GM19372 (cell line): ENCODE results near the gene C17orf107.
"Not testable (repeated sequence)": the region's sequence is repeated elsewhere in the genome, so short reads cannot be mapped to it uniquely, and the experiment has no call there.

Source experiments
- ATAC-seq: cut with Tn5 transposase; IDR thresholded peaks from one replicate; pipeline ENCODE4 v1.9.1; 2021; ENCODE audit warnings: mild to moderate bottlenecking, low read depth, moderate library complexity; ENCODE audit not compliant: unreplicated experiment

C17orf107 gene

DNA sequence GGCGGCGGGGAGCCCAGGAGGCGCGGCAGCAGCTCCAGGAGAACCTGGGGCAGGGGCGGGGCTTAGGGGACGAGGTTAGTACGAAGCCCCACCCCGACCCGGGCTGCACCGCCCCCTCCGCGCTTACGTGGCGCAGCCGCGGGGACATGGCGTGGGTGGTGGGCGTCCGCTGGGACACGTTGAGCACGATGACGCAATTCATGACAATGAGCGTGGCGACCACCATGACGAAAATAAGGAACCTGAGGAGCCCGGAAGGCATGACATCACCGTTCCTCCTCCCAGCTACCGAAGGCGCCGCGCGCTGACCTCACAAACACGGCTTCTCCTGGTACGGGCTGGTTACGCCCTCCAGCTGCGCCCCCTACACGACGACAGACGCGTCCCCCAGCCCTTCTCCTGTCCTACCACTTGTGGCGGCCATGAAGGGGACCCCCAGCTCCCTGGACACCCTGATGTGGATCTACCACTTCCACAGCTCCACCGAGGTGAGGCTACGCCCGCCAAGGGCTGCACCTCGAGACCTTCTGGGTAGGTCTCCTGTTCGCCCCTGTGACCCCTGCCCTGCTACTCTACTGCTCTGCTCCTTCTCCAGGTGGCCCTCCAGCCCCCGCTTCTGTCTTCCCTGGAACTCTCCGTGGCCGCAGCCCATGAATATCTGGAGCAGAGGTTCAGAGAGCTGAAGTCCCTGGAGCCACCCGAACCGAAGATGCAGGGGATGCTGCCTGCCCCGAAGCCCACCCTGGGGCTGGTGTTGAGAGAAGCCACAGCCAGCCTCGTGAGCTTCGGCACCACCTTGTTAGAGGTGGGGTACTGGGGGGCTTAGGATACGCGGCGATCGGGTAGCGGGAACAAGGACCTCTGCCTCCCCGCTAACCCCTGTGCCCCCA lies at the start of gene C17orf107:
Gene C17orf107, plus strand, starts transcription at position 196 of the 890 bp plus-strand sequence. Its CDS starts 227 bp downstream, at position 423.
- peak; percentile 56 for ATAC-seq

DNA sequence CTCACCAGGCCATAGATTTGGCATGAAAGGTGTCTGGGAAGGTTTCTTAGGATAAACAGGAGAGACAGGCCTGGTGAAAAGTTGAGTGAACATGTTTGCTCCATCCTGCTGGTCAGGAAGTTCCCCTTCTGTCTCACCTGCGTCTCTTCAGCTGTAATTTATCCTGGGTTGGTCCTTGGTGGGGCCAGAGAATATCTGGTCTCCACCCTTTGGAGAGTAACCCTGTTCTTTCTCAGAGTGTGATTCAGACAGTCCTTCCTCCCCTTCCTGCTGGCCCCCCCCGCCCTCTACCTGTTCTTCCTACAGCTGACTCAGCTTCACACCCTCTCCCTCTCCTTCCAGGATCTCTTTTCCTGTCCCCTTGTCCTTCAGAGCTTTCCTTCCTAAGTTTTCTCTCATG lies 49.1 kb upstream of the C17orf107 start:
- ATAC-seq, result no peak

DNA sequence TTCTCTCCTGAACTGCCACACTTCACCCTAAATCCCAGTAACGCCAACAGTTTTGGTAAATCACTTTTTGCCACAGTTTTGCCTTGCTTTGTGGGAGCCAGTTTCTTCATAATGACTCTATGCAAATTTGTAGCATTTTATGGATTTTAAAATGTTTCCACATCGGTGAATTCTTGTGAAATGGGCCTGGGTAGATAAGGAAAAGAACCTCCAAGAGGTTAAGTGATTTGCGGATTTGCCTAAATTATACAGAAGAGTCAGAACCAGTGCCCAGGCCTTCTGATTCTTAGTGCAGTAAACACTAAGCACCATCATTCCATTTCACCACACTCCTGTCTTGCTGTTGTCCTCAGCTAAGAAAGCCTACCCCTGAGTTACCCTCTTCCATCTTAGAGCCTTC lies 48.3 kb upstream of the C17orf107 start:
- ATAC-seq, result no peak

DNA sequence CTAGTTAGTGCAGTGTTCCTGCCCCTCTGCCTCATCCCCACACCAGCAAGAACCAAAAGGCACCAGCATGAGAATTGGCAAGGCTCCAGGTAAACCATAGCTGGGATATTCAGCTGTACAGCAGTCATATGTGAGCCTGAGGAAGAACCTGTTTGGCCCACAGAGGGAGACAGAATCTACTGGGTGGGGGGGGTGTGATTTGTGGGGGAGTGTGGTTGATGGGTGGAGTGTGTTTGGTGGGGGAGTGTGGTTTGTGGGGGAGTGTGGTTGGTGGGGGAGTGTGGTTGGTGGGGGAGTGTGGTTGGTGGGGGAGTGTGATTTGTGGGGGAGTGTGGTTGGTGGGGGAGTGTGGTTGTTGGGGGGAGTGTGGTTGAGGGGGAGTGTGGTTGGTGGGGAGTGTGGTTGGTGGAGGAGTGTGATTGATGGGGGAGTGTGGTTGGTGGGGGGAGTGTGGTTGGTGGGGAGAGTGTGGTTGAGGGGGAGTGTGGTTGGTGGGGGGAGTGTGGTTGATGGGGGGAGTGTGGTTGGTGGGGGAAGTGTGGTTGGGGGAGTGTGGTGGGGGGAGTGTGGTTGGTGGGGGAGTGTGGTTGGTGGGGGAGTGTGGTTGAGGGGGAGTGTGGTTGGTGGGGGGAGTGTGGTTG lies 46.6 kb upstream of the C17orf107 start:
- ATAC-seq, result no peak

DNA sequence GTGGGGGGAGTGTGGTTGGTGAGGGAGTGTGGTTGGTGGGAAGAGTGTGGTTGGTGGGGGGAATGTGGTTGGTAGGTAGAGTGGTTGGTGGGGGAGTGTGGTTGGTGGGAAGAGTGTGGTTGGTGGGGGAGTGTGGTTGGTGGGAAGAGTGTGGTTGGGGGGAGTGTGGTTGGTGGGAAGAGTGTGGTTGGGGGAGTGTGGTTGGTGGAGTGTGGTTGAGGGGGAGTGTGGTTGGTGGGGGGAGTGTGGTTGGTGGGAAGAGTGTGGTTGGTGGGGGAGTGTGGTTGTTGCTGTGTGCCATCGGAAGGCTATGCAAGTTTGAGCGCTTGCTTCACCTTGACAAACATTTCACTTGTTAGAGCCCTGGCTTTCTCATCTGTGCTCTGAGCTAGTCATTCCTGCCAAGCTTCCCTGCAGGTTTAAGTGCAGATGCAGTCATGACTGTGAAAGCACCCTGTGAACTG lies 46.1 kb upstream of the C17orf107 start:
- no peak for ATAC-seq

DNA sequence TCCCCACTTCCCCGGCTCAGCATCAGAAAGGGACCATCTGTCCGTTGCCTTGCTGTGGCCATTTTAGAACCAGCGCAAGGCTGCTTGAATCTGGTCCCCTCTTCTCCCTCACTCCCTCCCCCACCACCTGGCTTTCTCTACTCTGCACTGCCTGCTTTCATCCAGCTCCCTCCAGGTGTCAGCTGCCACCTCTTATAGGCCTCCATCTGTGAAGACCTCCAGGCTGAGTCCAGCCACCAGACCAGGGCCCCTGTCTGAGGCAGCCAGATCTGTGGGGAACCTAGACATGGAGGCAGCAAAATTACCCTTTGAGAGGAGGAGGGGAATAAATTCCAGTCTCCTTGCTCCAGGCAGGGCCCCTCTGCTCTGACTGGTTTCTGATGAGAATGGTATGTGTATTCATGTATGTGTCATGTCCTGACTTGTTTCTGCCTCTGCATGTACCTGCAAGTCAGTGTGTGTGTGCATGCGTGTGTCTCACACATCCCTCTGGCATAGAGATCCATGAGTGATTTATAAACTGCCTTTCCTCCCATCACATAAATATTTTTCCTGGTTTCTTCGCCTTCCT lies 45.1 kb upstream of the C17orf107 start:
- ATAC-seq, result no peak

DNA sequence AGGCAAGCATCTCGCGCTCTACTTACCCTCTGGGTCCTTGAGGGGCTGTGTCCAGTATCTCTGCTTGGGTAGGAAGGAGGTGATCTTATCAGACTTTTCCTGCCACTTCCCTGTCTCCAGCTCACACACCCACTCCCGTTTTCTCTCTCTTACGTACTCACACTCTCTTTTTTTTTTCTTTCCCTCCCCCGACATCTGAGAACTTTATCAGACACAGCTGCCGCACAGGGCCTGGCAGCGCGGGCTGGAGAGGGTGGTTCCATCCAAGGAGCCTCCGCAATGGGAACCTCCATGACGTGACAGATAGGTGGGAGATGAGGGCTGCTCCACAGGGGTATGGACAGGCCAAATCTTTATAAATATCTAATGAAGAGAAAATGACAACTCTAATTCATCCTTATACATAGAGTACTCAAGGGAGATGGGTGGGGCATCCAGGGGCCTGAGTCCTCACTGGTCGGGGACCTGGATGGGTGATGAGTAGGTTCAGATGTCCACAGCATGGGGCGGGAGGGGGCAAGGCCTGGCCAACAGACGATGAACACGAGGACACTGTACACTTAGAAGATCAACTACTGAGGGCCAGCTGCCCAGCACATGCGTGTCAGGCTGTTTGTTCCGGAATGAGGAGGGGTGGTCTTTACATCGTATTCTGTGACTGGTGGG lies 42.9 kb upstream of the C17orf107 start:
- no peak for ATAC-seq

DNA sequence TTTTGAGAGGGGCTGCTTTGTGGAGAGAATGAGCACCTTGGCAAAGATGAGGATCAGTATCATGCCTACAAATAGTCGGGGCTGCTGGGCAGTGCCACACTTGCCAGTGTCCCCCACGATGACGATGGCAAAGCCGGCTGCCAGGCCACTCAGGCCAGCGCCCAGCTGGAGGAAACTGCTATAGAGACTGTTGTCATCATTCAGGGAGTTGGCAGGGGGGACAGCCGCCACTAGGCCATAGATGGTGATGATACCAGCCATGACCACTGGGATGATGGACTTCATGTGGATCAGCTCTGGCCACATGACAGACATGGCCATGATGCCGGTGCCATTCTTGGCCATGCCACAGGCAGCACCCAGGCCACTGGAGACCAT lies 42.4 kb upstream of the C17orf107 start:
- no peak for ATAC-seq

DNA sequence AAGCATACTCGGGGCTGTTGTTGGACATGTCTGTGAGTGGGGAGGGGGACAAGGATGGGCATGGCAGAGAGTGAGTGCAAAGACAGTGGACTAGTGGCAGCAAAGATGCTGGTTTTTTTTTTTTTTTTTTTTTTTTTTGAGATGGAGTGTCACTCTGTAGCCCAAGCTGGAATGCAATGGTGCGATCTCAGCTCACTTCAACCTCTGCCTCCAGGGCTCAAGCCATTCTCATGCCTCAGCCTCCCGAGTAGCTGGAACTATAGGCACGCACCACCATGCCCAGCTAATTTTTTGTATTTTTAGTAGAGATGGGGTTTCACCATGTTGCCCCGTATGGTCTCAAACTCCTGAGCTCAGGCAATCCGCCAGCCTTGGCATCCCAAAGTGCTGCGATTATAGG lies 42.0 kb upstream of the C17orf107 start:
- not testable (repeated sequence) for ATAC-seq

DNA sequence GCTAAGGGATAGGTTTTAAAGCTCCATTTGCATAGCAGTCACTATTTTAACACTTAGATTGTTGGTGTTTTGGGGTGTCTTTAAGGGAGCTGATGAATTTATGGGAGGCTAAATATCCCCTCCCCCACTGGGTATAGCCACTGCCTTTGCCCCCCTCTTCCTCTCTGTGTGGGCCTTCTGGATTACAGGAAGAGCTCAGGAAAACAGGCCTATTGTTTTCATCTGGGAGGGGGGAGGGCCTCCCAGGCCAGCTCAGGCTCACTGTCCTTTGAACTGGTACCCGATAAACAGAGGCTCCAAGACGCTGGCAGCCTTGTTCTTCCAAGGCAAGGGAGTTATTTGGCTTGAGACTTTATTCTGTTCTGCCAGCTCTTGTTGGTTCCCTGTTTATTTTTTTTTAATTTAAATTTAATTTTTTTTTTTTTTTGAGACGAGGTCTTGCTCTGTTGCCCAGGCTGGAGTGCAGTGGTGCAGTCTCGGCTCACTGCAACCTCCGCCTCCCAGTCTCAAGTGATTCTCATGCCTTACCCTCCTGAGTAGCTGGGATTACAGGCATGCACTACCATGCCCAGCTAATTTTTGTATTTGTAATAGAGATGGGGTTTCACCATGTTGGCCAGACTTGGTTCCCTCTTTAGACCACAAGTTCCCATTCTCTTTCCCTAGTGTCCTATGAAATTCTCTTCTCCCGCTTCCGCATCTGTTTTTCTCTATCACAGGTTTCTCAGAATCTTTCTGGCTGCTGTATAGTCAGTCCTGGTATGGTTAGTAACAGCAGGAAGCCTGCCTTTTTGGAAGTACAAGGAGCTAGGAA lies 41.1 kb upstream of the C17orf107 start:
- no peak for ATAC-seq

DNA sequence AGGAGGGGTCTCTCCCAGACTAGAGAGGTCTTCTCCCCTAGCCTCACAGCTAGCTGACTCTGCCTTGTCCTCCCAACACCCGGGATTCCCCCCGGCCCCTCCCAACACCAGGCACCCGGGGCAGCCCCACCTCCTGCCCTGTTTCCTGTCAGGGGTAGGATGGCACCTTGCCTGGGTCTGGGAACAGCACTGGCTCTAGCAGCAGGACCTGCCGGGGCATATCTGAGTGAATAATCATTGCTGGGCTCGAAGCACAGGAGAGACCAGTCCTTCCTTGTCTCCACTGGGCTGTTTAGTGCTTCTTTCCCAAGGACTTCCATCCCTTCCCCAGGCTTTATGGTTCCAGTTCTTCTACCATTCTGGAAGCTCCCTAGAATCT lies 40.5 kb upstream of the C17orf107 start:
- ATAC-seq, result no peak

DNA sequence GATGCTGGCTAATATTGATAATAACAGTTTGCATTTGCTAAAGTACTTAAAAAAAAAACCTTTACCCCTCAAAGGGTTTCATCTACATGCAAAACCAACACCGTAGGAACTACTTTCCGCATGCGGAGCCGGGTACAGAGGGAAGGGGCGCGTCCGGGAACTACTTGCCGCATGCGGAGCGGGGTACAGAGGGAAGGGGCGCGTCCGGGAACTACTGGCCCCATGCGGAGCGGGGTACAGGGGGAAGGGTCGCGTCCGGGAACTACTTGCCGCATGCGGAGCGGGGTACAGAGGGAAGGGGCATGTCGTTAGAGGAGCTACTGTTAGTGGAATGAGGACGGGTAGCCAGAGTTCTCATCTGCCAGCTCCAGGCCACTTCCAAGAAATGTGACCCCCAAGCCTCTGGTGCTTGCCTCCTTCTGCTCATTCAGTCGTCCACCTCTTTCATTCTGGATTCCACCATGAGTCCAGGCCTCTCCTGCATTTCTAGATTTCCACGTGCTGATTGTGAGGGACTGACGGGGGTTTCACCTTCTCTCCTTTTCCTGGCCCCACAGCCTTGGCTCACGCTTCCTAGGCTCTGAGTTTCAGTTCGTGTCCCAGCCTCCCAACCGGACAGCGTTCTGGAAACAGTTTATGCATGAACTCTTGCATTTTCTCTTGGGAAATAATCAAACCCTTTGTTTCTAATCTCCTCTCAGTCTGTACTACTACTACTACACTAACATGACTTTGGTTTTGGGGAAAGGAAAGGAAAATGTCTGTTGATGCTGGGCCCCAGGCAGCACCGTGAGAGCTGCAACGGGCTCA lies 39.3 kb upstream of the C17orf107 start:
- no peak for ATAC-seq

DNA sequence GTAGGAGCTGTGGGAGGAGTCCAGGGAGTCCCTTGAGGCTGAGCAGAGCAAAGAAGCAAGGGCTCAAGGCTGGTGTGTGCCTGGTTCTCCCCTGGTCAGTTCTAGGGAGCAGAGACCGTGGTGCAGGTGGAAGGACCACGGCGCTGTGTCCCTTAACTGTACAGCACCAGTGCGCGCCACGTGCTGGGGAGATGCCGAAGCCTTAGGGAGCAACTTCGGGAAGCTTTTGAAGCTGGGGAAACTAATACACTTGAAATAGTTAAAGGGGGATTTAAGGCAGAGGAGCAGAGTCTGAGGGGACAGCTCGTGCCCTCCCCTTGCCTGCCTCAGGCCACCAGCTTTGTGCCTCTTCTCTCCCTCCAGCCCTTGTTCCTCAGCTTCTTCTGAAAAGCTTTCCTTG lies 38.7 kb upstream of the C17orf107 start:
- no peak for ATAC-seq

DNA sequence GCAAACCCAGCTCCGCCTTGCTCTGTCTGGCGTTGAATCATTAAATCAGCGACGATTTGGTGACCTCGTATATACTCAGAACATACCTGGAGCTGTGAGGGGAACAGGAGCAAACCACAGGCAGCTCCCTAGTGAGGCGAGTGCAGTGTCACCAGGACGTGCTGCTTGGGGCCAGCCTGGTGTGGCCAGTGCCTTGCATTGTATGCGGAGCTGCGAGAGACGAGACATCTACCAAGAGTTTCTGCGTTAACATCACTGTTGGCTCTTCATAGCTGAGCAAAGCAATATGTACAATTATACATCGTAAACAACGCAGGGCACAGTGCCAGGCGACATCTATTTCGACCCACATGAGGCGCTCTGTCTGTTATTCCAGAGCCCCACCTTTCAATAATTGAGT lies 38.3 kb upstream of the C17orf107 start:
- no peak for ATAC-seq

DNA sequence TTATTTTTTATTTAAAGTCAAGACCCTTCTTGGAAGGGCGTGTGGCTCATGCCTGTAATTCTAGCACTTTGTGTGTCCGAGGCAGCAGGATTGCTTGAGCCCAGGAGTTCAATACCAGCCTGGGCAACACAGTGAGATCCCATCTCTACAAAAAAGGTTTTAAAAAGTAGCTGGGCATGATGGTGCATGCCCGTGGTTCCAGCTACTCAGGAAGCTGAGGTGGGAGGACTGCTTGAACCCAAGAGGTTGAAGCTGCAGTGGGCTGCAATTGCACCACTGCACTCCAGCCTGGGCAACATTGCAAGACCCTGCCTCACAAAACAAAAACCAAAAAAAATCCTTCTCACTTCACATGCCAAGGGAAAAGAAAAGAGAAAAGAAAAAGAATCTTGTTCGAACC lies 36.6 kb upstream of the C17orf107 start:
- ATAC-seq, result no peak

DNA sequence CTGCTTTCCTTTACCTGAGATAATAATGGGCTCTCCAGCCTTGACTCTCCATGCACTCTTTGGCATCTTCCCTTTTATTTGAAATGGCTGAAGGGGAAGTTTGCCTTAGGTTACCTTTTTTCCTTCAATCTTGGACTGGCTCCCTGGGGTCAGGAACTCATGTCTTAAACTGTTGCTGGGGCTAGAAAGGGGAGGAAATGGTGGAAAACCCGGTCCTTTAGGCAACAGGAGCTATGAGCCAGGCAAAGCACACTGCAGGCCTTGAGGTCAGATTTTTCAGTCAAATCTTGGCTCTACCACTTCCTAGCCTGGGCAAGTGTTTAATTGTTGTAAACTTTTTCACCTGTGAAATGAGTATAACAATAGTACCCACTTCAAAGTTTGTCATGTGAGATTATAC lies 36.0 kb upstream of the C17orf107 start:
- ATAC-seq, result no peak

DNA sequence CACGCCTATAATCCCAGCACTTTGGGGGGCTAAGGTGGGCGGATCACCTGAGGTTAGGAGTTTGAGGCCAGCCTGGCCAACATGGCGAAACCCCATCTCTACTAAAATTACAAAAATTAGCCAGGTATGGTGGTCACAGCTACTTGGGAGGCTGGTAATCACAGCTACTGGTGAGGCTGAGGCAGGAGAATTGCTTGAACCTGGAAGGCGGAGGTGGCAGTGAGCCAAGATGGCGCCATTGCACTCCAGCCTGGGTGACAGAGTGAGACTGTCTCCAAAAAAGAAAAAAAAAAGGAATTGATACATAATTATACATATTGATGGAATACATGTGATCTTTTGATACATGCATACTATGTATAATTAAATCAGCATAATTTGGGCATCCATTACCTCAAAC lies 31.8 kb upstream of the C17orf107 start:
- ATAC-seq, result not testable (repeated sequence)

DNA sequence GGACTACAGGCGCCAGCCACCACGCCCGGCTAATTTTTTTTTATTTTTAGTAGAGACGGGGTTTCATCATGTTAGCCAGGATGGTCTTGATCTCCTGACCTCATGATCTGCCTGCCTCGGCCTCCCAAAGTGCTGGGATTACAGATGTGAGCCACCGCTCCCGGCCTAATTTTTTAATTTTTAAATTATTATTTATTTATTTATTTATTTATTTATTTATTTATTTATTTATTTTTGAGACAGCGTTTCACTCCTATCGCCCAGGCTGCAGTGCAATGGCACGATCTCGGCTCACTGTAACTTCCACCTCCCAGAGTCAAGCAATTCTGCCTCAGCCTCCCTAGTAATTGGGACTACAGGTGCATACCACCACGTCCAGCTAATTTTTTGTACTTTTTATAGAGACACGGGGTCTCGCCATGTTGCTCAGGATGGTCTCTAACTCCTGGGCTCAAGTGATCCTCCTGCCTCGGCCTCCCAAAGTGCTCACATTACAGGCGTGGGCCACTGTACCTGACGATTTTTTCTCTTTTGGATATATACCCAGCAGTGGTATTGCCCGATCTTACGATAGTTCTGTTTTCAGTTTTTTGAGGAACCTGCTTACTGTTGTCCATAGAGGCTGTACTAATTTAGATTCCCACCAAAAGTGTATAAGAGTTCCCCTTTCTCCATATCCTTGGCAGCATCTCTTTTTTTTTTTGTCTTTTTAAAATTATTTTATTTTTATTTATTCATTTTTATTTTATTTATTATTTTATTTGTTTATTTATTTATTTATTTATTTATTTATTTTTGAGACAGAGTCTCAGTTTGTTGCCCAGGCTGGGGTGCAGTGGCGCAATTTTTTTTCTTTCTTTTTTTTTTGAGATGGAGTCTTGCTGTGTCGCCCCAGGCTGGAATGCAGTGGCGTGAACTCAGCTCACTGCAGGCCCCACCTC lies 30.0 kb upstream of the C17orf107 start:
- ATAC-seq, result not testable (repeated sequence)
